C4-2B (cell line): ENCODE measurements around the gene UMAD1.
A peak's percentile ranks its signal among the peaks of the same experiment; 100 is the strongest.

Source experiments
- H3K27ac ChIP-seq: fragments of 450-650 bp; 2 replicates; pipeline ENCODE4 v1.5.1; 2017
- ZFX ChIP-seq: fragments of 450-650 bp; IDR thresholded peaks from 2 replicates; pipeline ENCODE4 v1.6.1; 2017
- TF ChIP-seq, protein P1 (sequence below): fragments of 450-650 bp; conservative IDR thresholded peaks from 2 replicates; pipeline ENCODE4 v1.5.1; 2017; ENCODE audit warnings: mild to moderate bottlenecking

The UMAD1 gene

DNA sequence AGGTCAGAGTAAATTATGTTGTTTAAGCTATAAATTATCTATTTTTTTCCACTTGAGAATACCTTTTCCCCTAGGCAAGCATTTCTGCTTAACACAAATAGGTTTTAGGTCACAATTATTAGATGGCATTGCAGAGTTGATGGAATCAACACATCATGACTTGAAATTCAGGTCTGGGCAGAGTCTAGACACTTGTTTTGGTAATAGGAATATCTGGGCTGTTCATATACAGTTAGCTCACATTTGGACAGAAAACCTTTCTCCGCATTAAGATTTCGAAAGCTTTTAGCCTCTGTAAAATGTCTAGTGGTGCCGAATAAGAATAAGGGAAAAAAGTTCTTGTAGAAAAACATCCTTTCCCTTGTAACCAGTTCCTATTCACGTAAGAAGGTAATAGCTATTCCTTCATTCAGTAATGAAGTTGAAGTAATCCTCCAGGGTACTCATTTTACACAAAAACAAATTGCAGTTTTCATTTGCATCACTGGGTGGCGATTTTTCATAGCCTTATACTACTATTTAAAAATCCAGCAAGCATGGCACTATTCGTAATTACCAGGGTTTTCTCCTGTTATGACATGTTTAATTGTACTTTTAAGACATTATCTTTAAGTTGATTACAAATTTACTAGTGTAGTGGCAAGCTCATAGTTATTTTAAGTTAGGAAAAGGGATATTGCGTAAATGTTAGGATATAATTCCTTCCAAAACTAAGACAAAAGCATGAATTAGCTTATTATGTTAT lies 40.8 kb downstream of the UMAD1 start:
- H3K27ac ChIP-seq = no peak overlapping the region
- TF ChIP-seq ZFX = no peak
- TF ChIP-seq, protein P1, sequence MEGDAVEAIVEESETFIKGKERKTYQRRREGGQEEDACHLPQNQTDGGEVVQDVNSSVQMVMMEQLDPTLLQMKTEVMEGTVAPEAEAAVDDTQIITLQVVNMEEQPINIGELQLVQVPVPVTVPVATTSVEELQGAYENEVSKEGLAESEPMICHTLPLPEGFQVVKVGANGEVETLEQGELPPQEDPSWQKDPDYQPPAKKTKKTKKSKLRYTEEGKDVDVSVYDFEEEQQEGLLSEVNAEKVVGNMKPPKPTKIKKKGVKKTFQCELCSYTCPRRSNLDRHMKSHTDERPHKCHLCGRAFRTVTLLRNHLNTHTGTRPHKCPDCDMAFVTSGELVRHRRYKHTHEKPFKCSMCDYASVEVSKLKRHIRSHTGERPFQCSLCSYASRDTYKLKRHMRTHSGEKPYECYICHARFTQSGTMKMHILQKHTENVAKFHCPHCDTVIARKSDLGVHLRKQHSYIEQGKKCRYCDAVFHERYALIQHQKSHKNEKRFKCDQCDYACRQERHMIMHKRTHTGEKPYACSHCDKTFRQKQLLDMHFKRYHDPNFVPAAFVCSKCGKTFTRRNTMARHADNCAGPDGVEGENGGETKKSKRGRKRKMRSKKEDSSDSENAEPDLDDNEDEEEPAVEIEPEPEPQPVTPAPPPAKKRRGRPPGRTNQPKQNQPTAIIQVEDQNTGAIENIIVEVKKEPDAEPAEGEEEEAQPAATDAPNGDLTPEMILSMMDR = peak; percentile 82

DNA sequence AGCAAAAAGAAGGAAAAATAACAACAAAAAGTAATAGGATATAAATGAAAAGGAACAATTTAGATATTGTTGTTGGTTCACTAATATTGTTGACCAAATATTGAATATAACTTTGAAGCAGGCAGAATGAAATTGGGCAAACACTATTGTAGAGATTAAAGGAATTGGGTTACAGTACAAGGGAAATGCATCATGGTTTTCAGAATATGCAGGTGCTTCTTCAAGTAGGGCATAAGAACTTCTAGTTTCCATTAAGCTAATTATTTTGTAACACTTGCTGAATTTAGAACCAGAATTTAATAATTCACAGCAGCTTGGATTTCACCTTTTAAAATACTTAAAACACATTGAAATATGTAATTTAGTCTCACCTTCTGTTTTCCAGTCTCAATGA lies 41.4 kb downstream of the UMAD1 start:
- H3K27ac ChIP-seq = no peak overlapping the region

DNA sequence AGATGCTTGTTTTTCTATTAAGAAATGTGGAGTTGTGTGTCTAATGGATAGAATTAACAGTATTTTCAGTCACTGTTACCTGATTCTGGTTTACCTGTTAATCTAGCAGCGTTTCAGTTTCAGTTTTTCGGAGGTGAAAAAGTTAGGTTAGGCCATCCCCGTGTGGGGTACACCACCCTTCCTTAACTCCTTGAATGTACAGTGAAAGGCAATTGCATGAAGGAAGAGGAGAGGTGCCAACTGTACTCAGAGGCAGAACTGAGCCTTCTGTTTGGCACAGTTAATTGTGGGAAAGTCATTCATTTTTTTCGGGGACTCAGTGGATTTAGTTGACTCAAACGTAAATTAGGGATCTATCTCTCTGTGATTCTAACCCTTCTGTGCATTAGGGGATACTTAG lies 42.3 kb downstream of the UMAD1 start:
- H3K27ac ChIP-seq = no peak overlapping the region
- TF ChIP-seq ZFX = no peak
- TF ChIP-seq, protein P1 = no peak

More for the DNA sequence above, 41.4 kb downstream of the UMAD1 start:
- TF ChIP-seq, protein P1 = no peak
- TF ChIP-seq ZFX = no peak

DNA sequence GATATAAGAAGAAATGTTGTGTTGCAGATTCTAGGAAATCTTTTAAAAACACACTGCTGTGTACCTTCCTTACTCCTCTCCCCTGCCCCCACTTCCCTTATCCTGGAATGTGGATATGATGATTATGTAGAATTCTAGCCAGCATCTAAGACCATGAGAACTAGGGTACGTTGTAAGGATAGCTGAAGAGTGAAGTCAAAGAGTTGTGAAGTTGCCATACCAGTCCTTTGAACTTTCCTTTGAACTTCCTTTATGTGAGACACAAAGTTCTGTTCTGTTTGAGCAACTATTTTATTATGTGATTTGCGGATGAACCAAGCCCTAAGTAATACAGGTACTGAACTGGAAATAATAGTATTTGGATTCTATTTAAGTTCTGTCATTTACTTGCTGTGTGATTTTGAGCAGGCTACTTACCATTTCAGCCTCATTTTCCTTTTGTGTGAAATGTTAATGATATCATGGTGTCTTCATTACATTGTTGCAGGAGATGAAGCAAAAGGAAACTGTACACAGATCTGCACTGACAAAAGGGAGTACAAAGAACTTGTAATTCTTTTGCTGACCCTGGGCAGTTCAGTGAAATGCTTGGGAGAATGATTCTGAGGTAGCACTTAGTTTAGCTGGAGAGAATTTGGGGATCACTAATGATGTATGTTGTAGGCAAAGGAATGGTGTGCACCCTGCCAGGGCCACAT lies 46.4 kb downstream of the UMAD1 start:
- peak overlapping the region; percentile 89; the same call in 1 of the 2 replicates for H3K27ac ChIP-seq
- no peak for TF ChIP-seq ZFX
- TF ChIP-seq, protein P1 = no peak

DNA sequence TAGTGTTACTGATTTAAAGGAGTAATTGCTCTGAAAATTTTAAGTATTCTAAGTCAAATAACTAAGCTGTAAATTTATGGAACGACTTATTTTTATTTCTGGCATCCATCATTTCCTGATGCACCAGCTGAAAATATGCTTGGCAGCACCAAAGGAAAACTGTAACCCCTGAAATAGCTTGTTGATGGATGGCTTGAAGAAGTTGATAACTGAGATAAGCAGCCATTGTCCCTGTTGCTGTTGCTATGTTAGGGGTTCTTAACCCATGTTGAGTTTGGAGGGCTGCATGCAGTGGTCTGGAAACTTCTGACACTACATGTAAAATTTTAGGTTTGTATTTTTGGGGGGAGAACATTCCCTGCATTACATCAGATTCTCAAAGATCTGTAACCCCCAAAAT lies 47.2 kb downstream of the UMAD1 start:
- TF ChIP-seq, protein P1 = no peak
- no peak for TF ChIP-seq ZFX
- H3K27ac ChIP-seq = peak overlapping the region; percentile 89; the same call in 1 of the 2 replicates

DNA sequence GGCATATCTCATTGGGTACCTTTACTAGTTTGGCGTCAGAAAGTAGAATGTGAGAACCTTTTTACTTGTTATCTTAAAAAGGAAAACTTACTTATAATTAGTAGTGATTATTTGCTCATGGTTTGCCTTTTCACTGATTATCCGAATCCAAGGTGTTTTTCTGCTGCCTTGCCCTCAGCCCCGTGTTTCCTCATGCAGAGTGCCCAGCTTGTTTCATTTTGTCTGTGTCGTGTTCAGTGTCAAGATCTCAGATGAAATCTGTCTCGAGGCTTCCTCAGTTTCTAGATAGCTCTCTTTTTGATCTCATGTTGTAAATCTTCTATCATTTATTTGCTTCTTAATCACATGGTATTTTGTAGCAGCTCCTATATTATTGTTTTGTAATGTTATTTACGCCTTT lies 47.8 kb downstream of the UMAD1 start:
- no peak for TF ChIP-seq ZFX
- TF ChIP-seq, protein P1 = no peak

DNA sequence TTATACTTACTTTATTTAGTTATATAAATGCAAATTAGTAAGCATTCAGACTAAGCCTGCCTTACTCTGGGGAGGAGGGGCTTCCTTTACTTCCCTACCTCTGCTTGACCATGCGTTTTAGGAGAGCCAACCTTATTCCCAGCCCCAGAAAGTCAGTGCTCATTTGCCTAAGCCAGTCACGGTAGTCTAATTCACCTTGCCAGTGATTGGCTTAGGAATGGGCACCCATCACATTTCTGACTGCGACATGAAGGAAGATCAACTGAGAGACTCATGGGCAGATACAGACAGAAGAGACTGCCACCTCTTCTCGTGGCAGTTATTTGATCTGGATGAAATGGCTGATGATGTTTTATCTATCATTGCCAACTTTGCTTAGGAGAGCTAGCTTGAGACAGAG lies 48.4 kb downstream of the UMAD1 start:
- H3K27ac ChIP-seq = peak overlapping the region; percentile 37; the same call in 1 of the 2 replicates
- no peak for TF ChIP-seq ZFX
- TF ChIP-seq, protein P1 = no peak

More for the DNA sequence above, 47.8 kb downstream of the UMAD1 start:
- peak overlapping the region; percentile 89; the same call in 1 of the 2 replicates for H3K27ac ChIP-seq
